GM21528 (cell line): ENCODE measurements around the gene HAGHL.

ENCODE experiments used
- ATAC-seq: cut with Tn5 transposase; IDR thresholded peaks from one replicate; pipeline ENCODE4 v1.9.1; 2021; ENCODE audit warnings: mild to moderate bottlenecking, moderate library complexity; ENCODE audit not compliant: unreplicated experiment, low FRiP score

The HAGHL gene

GRCh38 chr16:719815-720446, 7.0 kb upstream of the HAGHL start:
- no peak for ATAC-seq

DNA sequence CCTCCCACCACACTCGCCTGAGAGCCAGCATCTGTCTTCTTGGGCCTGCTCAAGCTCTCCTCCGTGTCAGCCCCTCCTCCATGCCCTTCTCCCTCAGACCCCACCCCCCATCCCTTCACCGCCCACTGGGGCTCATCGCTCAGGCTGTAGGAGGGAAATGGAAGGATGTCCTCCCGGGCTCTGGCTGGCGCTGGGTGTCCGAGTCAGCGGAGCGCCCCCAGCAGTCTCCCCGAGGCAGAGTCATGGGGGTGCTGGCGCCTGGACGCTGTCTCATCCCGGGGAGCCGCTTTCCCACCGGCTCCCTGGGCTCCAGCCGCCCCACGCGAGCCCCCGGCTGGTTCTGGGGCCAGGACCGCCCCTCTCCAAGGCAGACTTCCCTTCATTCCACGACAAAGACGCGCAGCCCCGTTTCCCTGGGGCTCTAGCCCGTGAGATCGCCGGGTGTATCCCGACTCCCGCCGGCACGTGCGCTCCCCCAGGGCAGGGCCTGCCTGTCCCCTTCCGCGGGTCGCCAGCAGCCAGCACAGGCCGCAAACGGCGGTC, 6.4 kb upstream of the HAGHL start:
- no peak for ATAC-seq

- peak; percentile 53 for ATAC-seq
These were observed 5.7 kb upstream of the HAGHL start, which contains the start of gene ANTKMT for GRCh38 chr16:720990-721764. ANTKMT (plus strand) TSS chr16:721146; CDS start chr16:721275, 129 bp downstream.

DNA sequence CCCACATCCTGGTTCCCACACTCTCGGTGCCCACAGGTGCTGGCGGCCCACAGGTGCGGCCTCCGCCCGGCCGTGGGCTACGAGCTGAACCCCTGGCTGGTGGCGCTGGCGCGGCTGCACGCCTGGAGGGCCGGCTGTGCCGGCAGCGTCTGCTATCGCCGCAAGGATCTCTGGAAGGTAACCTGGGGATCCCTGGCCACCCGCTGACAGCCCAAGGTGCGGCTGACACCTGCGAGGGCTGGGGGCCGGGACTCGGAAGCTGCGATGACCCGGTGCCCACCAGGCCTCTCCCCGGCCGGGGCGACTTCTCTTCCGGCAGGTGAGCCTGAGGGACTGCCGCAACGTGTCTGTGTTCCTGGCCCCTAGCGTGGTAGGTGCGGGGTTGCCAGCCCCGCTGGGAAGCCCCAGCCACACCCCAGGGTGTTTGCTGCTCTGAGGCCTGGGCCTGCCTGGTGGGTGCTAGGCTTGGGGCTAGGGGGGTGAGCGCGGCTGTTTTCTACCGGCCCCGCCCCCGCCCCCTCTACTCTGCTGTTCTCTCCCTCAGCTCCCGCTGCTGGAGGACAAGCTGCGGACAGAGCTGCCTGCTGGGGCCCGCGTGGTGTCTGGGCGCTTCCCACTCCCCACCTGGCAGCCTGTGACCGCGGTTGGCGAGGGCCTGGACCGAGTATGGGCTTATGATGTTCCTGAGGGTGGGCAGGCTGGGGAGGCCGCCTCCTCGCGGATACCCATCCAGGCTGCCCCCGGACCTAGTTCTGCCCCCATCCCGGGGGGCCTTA, 5.0 kb upstream of the HAGHL start:
- ATAC-seq, result no peak

- ATAC-seq, result no peak
These were observed 3.9 kb upstream of the HAGHL start for GRCh38 chr16:722835-723633.

GRCh38 chr16:723695-724094, 3.2 kb upstream of the HAGHL start:
- ATAC-seq, result no peak

DNA sequence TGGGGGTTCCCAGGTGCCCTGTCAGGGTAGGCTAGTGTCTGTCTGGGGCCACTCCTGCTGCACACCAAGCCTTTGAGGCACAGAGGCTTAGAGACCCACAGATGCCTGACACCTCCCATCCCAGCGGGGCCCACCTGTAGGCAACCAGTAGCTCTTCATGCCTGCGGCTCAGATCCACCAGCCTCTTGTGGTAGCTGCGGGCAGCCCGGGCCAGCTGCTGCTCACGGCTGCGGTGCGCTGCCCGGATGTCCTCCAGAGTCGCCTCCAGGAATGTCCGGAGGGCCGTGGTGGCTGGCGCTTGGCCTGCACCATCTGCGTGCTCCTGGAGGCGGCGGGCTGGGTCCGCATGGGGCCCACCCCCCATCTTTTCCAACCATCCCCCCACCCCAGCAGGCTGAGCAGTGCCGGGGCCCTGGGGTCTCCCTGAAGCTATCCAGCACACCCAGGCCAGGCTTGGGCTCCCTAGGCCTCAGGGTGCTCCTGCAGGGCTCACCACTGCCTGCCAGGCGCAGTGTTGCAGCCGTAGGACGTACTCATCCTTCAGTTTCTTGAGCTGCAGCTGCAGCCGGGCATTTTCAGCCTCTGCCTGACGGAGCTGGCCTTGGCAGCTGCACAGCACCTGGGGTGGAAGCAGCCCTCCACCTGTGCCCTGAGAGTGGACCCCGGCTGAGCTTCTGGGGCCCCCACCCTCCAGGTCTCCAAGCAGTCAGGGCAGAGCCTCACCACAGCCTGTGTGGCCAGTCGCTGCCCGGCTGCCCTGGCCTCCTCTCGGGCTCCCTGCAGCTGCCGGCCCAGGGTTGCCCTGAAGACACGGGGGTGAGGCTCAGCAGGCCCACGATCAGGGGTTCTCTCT, 2.5 kb upstream of the HAGHL start:
- ATAC-seq, result no peak

DNA sequence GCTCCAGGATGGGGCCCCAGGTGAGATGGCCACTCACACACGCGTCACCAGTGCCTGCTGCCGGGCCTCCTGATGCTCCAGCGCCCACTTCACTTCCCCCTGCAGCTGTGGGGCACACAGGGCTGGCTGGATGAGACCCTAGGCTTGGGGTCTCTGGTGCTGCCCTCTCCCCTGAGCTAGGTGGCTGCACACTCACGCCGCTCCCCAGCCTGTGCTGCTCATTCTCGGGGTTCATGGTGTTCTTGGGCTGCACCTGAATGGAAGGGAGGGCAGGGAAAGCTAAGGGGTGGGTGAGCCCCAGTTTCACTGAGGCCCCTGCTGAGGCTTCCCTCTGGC, 1.9 kb upstream of the HAGHL start:
- ATAC-seq, result no peak

- ATAC-seq, result no peak
These were observed 1.3 kb upstream of the HAGHL start for GRCh38 chr16:725463-726187.

GRCh38 chr16:726188-726437, 793 bp upstream of the HAGHL start:
- ATAC-seq, result no peak

- ATAC-seq, result no peak
These were observed 528 bp downstream of the HAGHL start for GRCh38 chr16:727291-727977.

DNA sequence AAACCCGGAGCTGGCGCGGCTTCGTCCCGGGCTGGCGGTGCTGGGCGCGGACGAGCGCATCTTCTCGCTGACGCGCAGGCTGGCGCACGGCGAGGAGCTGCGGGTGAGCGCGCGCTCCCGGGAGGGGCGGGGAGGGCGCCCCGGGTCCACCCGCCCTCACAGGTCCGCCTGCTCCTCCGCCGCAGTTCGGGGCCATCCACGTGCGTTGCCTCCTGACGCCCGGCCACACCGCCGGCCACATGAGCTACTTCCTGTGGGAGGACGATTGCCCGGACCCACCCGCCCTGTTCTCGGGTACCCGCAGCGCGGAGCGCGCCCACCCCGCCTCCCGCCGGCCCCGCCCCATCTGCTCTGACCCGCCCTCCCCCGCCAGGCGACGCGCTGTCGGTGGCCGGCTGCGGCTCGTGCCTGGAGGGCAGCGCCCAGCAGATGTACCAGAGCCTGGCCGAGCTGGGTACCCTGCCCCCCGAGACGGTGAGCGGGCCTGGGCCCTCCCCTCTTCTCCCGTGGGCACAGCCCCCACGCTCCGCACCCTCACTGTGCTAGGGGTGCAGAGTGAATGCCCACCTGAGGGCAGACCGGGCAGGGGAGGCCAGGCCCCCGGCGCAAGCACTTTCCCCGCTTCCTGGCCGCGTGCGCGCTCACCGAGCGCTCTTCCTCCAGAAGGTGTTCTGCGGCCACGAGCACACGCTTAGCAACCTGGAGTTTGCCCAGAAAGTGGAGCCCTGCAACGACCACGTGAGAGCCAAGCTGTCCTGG, 1.4 kb downstream of the HAGHL start:
- no peak for ATAC-seq

DNA sequence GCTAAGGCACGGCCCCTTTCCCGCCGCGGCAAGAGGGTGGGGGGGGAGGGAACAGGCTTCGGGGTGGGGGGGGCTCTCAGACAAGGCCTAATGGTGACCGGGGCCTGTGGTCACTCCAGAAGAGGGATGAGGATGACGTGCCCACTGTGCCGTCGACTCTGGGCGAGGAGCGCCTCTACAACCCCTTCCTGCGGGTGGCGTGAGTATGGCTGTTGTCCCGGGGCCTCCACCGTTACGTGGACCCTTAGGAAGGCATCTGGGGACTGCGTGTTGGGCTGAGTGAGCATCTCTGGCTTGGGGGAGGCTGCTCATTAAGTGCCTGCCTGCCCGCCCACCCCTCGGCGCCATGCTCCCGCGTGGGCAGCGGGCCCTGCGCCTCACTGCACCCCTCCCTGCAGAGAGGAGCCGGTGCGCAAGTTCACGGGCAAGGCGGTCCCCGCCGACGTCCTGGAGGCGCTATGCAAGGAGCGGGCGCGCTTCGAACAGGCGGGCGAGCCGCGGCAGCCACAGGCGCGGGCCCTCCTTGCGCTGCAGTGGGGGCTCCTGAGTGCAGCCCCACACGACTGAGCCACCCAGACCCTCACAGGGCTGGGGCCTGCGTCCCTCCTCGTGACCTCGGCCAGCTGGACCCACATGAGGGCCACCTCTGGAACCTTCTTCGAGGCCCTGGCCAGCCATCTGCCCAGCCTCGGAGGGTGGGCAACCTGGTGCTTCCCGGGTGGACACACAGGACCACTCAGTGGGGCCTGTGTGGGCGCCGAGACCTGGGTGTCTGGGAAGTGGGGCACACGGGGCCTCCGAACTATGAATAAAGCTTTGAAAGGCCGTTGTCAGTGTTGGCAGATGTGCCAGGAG, 2.2 kb downstream of the HAGHL start:
- ATAC-seq, result no peak

GRCh38 chr16:729768-730665, 3.1 kb downstream of the HAGHL start:
- ATAC-seq, result no peak

DNA sequence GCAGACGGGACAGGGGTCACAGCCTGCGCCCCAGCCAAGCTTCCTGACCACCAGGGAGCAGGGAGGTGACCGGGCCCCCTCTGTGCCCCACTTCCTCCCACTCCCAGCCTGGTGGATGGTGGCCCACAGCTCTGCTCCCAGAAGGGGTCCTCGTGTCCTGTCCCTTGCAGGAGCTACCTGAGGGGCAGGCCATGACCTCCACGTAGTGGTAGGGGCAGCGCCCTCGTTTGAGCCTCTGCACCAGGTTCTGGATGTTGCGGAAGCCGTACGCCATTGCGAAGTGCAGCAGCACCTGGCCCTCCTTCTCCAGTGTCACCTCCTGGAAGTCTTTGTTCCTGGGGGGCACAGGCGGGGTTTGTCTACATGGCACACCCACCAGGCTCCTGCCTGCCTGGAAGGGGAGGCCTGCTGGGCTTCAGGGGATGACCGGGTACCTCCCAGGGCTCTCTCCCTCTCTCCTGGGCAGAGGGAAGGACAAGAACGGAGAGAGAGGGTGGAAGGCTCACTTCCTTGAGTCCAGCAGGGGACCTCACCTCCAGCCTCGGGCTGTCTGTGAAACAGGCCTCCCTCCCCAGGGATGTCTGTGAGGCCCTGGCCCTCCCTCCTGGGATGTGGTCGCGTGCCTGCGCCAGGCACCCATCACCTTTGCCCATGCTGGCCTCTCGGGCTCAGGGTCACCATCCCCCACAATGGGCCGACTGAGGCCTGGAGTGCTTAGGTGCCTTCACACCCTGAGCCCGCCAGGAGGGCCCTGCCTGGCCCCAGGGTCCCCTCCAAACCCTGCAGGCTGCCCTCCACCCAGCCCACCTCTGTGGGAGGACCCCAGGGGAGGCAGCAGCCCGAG, 4.0 kb downstream of the HAGHL start:
- ATAC-seq, result no peak
